GM18502 (cell line): Measurements from ENCODE around the gene H6PD.

Experiments used
- ATAC-seq: cut with Tn5 transposase; IDR thresholded peaks from one replicate; pipeline ENCODE4 v1.9.1; 2021; ENCODE audit warnings: mild to moderate bottlenecking; ENCODE audit not compliant: unreplicated experiment, poor library complexity

H6PD gene

DNA sequence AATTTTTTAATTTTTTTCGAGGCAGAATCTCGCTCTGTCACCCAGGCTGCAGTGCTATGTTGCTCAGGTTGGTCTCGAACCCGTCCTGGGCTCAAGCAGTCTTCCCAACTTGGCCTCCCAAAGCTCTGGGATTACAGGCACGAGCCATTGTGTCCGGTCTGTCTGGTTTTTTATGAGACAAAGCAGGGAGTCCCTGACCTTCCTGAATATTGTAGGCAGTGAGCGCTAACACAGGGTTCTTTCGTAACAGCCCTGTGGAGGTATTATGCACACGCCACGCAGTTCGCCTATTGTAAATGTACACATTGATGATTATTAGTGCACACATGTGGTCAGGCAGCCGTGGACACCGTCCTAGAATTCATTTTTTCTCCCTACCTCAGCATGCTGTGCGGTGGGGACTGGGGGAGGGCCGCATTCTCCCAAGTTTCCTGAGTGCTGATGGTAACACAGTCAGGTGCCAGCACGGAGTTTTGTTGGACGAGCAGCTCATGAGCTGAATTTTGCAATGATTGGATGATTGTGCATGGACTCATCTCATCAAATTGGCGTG, 77.7 kb downstream of the H6PD start:
- no peak for ATAC-seq

- no peak for ATAC-seq
These were observed 79.0 kb downstream of the H6PD start for GRCh38 chr1:9313576-9313975.

DNA sequence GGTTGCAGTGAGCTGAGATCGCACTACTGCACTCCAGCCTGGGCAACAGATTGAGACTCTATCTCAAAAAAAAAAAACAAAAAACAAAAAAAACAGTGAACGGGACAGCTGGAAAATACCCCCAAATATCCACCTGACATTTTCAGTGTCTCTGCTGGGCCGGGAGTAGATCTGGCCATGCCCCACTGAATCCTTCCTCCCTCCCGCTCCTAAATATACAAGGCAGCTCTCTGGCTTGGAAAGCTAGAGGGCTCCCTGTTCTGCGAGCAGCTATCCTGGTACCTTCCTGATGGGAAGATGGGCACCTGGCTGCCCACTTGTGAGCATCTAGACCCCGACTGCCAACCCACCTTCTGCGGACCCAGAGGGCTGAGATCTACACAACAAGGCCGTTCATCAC, 79.5 kb downstream of the H6PD start:
- no peak for ATAC-seq

- ATAC-seq, result no peak
These were observed 80.3 kb downstream of the H6PD start for GRCh38 chr1:9314711-9315379.

DNA sequence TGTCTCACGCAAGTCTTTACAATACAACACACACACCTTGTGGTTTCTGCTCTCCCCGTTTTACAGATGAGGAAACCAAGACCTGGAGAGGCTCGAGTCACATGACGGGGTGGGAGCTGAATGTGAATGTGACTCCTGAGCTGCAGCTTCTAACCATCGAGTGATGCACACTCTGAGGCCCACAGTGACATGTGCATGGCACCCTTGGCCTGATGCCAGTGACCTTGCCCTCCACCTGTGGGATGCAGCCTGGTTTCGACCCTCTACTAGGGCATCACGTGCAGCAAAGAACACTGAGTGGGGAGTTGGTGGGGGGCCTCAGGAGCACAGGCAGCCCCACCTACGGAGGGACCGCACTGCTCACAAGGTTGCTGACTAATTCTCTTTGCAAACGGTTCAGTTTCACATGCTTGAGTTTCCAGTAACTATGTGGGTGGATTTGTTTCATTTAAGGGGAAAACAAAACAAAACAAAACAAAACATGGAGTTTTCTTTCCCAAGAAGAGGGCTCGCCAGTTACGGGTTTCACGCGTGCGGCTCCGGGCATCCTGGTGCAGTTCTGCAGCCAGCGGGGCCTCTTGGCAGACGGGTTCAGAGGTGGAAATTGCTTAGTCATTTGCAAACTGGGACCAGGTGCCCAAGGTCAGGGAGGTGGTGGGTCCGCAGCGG, 81.0 kb downstream of the H6PD start:
- ATAC-seq, result no peak

GRCh38 chr1:9316080-9316444, 81.5 kb downstream of the H6PD start:
- ATAC-seq, result no peak

DNA sequence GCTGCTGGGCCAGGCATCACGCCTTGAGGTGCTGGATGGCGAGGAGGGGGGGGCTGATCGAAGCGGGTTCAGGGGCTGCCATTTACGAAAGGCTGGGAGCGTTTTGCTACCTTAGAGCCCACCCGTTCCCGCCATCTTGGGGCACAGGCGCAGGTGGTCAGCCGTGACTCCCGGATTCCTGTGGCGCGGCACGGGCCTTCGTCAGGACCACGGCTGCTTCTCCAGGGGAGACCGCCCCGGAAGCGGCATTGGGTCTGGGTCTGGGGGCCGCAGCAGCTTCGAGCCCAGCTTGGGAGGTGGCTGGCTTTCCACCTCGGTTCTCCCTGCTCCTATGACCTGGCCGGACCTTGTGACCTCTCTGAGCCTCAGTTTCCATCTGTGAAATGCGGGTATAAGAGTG, 81.9 kb downstream of the H6PD start:
- no peak for ATAC-seq

- ATAC-seq, result no peak
These were observed 82.5 kb downstream of the H6PD start for GRCh38 chr1:9317072-9317471.

DNA sequence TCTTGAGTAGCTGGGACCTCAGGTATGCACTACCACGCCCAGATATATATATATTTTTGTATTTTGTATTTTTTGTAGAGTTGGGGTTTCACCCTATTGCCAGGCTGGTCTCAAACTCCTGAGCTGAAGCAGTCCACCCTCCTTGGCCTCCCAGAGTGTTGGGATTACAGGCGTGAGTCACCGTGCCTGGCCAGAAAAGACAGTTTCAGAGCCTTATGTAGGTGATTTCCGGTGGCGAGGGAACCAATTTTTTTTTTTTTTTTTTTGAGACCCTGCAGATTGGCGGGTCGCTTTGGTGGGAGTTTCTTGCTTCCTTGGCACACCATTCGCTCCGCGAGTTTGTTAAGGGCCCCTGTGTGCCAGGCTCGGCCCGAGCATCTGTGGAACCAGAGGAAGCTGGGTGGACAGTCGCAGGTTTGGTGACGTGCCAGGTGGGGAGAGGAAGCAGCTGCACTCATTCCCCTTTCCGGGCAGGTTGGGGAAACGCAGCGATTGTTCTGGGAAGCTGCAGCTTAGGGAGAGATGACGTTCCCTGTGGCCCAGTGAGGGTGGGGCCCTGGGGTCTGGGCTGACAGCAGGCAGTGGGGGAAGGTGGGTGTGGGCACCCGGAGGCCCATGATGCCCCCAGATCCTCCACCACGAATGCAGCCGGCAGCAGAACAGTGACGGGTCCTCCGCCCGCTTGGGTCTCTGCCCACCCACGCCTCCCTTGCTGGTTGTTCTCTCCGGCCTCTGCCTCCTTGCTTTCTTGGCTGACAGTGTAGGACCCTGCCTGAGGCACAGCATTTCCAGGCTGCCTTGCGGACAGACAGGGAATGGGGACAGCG, 83.2 kb downstream of the H6PD start:
- ATAC-seq, result no peak

GRCh38 chr1:9319208-9319788, 84.7 kb downstream of the H6PD start:
- no peak for ATAC-seq

GRCh38 chr1:9319789-9320519, 85.4 kb downstream of the H6PD start:
- no peak for ATAC-seq
